ENCODE measurements around the gene BEND5. TPM values are rescaled to one million over a fixed set of nuclear protein-coding genes. Genes with fewer than 3 reads are reported as not detected.

The BEND5 gene
- total RNA-seq, 1 donor from 2014 or later, result 15.9 TPM

GRCh38 chr1:48693674-48694320 is 82.9 kb downstream of the BEND5 start:
- H3K4me1 ChIP-seq, result no peaks in the 10 kb centered on the region
- Mint-ChIP-seq H3K9me3 (no peaks in the 10 kb centered on the region), H3K36me3 (no peaks in the 10 kb centered on the region), H3K4me3 (no peak overlapping the region), H3K27ac (no peak overlapping the region), H3K4me1 (peaks cover 14% of the 10 kb centered on the region), H3K27me3 (ENCODE audit: insufficient read depth, low read depth) (peaks cover 5% of the 10 kb centered on the region)
- H3K9me3 ChIP-seq (ENCODE audit: low read depth), result no peaks in the 10 kb centered on the region
- H3K36me3 ChIP-seq, result no peaks in the 10 kb centered on the region
- DNase-seq (ENCODE audit: low spot score), result no peak
- H4K20me1 ChIP-seq (ENCODE audit: low read depth), result no peaks in the 10 kb centered on the region
- H3K79me2 ChIP-seq (ENCODE audit: low read depth), result no peaks in the 10 kb centered on the region
- no peak overlapping the region for H3K27ac ChIP-seq
- no peak overlapping the region for H3K4me3 ChIP-seq
- no peak overlapping the region for H2AFZ ChIP-seq (replicated peaks)
- H3K27me3 ChIP-seq, result no peaks in the 10 kb centered on the region
- H3F3A ChIP-seq (ENCODE audit: low read depth), result no peaks in the 10 kb centered on the region
- TF ChIP-seq CTCF (IDR thresholded peaks at IDR 0.05), result no peak
- no peak for TF ChIP-seq EZH2phosphoT487 (IDR thresholded peaks at IDR 0.05)
- TF ChIP-seq EZH2 (IDR thresholded peaks at IDR 0.05), result no peak
- no peak overlapping the region for H3K9ac ChIP-seq
- H3K4me2 ChIP-seq, result no peak overlapping the region

- no peak overlapping the region for H3K4me3 ChIP-seq
- peaks cover 5% of the 10 kb centered on the region for H3K27me3 Mint-ChIP-seq (ENCODE audit: insufficient read depth, low read depth)
- H3K36me3 Mint-ChIP-seq, result no peaks in the 10 kb centered on the region
- no peaks in the 10 kb centered on the region for H3K9me3 Mint-ChIP-seq
- no peaks in the 10 kb centered on the region for H3K4me1 ChIP-seq
- peaks cover 15% of the 10 kb centered on the region for H3K4me1 Mint-ChIP-seq
- no peaks in the 10 kb centered on the region for H3K36me3 ChIP-seq
- H2AFZ ChIP-seq (replicated peaks), result no peak overlapping the region
- no peak overlapping the region for H3K27ac Mint-ChIP-seq
- H3K9ac ChIP-seq, result no peak overlapping the region
- no peaks in the 10 kb centered on the region for H3F3A ChIP-seq (ENCODE audit: low read depth)
- no peak for DNase-seq (ENCODE audit: low spot score)
- TF ChIP-seq EZH2 (IDR thresholded peaks at IDR 0.05) (no peak), CTCF (IDR thresholded peaks at IDR 0.05) (no peak), EZH2phosphoT487 (IDR thresholded peaks at IDR 0.05) (no peak)
- no peak overlapping the region for H3K4me2 ChIP-seq
- no peak overlapping the region for H3K4me3 Mint-ChIP-seq
- H4K20me1 ChIP-seq (ENCODE audit: low read depth), result no peaks in the 10 kb centered on the region
- H3K27ac ChIP-seq, result no peak overlapping the region
- no peaks in the 10 kb centered on the region for H3K9me3 ChIP-seq (ENCODE audit: low read depth)
- no peaks in the 10 kb centered on the region for H3K79me2 ChIP-seq (ENCODE audit: low read depth)
- no peaks in the 10 kb centered on the region for H3K27me3 ChIP-seq
These were observed 83.5 kb downstream of the BEND5 start for GRCh38 chr1:48693180-48693579.

GRCh38 chr1:48692235-48692634 is 84.5 kb downstream of the BEND5 start:
- H3K4me3 Mint-ChIP-seq, result no peak overlapping the region
- no peaks in the 10 kb centered on the region for H3K9me3 Mint-ChIP-seq
- H3K36me3 Mint-ChIP-seq, result no peaks in the 10 kb centered on the region

More at GRCh38 chr1:48692235-48692634, 84.5 kb downstream of the BEND5 start:
- Histone ChIP-seq H2AFZ (replicated peaks) (no peak overlapping the region), H3F3A (ENCODE audit: low read depth) (no peaks in the 10 kb centered on the region), H3K79me2 (ENCODE audit: low read depth) (no peaks in the 10 kb centered on the region), H3K4me2 (no peak overlapping the region), H3K27ac (no peak overlapping the region), H3K9ac (no peak overlapping the region), H3K4me3 (no peak overlapping the region), H3K9me3 (ENCODE audit: low read depth) (no peaks in the 10 kb centered on the region), H3K4me1 (no peaks in the 10 kb centered on the region), H3K27me3 (no peaks in the 10 kb centered on the region), H3K36me3 (no peaks in the 10 kb centered on the region), H4K20me1 (ENCODE audit: low read depth) (no peaks in the 10 kb centered on the region)
- DNase-seq (ENCODE audit: low spot score), result no peak
- TF ChIP-seq EZH2 (IDR thresholded peaks at IDR 0.05) (no peak), EZH2phosphoT487 (IDR thresholded peaks at IDR 0.05) (no peak), CTCF (IDR thresholded peaks at IDR 0.05) (no peak)
- Mint-ChIP-seq H3K27ac (no peak overlapping the region), H3K4me1 (peaks cover 21% of the 10 kb centered on the region), H3K27me3 (ENCODE audit: insufficient read depth, low read depth) (peaks cover 5% of the 10 kb centered on the region)
